Measurements from ENCODE around the gene WNT7A.

GRCh38 chr3:13879102-13879945 lies 547 bp downstream of the WNT7A start:
- no peak for TF ChIP-seq EZH2phosphoT487 (IDR thresholded peaks at IDR 0.05; ENCODE audit: borderline replicate concordance)
- no peak for TF ChIP-seq CTCF (conservative IDR thresholded peaks at IDR 0.05; ENCODE audit: low read length)
